ENCODE data around the gene ZSWIM4.

DNA sequence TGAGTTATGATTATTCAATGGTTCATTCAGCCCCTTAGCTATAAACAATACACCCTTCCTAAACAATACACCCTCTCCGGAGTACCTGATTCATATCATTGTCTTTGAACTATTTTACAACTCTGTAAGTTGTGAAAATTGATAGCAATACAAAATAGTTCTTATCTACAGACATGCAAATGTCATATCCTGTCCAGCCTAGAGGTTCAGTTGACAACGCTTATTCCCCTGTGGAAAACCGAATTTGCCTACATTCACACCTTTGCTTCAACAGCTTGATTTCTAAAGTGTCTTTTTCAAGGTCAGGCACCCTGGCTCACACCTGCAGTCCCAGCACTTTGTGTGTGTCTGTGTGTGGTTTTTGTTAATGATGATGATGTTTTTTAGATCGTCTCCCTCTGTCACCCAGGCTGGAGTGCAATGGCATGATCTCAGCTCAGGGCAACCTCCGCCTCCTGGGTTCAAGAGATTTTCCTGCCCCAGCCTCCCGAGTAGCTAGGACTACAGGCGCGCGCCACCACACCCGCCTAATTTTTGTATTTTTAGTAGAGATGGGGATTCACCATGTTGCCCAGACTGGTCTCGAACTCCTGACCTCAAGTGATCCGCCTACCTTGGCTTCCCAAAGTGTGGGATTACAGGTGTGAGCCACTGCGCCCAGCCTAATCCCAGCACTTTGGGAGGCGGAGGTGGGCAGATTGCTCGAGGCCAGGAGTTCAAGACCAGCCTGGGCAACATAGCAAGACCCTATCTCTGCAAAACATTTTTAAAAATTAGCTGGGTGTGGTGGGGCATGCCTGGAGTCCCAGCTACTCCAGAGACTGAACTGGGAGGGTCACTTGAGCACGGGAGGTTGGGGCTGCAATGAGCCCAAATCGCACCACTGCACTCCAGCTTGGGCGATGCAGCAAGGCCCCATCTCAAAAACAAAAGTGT, 11.4 kb upstream of the ZSWIM4 start:
- TF ChIP-seq, protein P1, sequence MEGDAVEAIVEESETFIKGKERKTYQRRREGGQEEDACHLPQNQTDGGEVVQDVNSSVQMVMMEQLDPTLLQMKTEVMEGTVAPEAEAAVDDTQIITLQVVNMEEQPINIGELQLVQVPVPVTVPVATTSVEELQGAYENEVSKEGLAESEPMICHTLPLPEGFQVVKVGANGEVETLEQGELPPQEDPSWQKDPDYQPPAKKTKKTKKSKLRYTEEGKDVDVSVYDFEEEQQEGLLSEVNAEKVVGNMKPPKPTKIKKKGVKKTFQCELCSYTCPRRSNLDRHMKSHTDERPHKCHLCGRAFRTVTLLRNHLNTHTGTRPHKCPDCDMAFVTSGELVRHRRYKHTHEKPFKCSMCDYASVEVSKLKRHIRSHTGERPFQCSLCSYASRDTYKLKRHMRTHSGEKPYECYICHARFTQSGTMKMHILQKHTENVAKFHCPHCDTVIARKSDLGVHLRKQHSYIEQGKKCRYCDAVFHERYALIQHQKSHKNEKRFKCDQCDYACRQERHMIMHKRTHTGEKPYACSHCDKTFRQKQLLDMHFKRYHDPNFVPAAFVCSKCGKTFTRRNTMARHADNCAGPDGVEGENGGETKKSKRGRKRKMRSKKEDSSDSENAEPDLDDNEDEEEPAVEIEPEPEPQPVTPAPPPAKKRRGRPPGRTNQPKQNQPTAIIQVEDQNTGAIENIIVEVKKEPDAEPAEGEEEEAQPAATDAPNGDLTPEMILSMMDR (CRISPR knock-in tag; IDR thresholded peaks at IDR 0.05), result no peak
- TF ChIP-seq PHF20 (CRISPR knock-in tag; IDR thresholded peaks at IDR 0.05) (no peak), JUND (CRISPR knock-in tag; IDR thresholded peaks at IDR 0.05) (no peak), SMC3 (IDR thresholded peaks at IDR 0.05; ENCODE audit: low read length) (no peak), ETV6 (CRISPR knock-in tag; conservative IDR thresholded peaks at IDR 0.05) (no peak), ARNTL (CRISPR knock-in tag; IDR thresholded peaks at IDR 0.05) (no peak)
- TF ChIP-seq, protein P2, sequence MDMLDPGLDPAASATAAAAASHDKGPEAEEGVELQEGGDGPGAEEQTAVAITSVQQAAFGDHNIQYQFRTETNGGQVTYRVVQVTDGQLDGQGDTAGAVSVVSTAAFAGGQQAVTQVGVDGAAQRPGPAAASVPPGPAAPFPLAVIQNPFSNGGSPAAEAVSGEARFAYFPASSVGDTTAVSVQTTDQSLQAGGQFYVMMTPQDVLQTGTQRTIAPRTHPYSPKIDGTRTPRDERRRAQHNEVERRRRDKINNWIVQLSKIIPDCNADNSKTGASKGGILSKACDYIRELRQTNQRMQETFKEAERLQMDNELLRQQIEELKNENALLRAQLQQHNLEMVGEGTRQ (IDR thresholded peaks at IDR 0.05; ENCODE audit: low read depth, low read length), result no peak
- TF ChIP-seq, protein P2 (CRISPR knock-in tag; IDR thresholded peaks at IDR 0.05; ENCODE audit: borderline replicate concordance), result no peak
